ENCODE results near the gene TMEM154. TPM values are rescaled to one million over a fixed set of nuclear protein-coding genes. Genes with fewer than 3 reads are reported as not detected.

The TMEM154 gene, protein sequence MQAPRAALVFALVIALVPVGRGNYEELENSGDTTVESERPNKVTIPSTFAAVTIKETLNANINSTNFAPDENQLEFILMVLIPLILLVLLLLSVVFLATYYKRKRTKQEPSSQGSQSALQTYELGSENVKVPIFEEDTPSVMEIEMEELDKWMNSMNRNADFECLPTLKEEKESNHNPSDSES
- total RNA-seq: 0.72 and 11.0 TPM in 2 replicates

DNA sequence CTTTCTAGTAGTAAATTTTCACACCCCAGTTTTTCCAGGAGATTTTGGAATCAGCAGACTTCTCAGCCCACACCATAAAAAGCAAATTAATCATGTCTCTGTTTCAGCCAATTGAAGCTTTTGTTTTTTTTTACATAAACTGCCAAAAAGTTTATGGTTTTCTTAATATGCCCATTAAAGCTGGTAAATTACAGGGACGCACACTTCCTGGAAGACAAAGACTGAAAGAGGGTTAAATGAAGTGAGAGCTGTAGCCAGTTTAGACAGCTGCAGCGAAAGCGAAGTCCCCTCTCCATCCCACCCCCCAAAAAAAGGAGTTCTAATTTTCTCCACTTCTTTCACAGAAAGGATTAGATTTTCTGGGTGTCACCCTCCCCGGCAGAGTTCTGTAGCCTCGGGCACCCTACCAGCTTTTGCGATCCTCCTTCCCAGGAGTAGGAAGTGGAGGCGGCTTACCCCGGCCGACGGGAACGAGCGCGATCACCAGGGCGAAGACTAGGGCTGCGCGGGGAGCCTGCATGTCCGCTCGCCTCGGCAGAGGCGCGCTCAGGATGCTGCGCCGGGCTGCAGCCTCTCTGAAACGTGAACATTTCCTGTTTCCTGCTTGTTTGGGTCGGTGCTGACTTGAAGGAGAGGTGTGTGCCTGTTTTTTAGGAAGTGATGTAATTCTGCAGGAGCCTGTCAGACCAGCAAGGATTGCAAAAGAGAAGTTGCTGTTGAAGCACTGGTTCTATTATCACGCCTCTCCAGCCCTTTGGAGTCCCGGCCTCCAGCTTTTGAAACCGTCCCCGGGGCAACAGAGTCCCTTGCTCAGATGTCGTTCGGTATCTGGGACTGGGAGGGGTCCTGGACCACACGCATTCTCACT lies at the start of gene TMEM154:
TMEM154 (minus strand) TSS at position 584 of the 868 bp plus-strand sequence; CDS start at position 520, 64 bp downstream.

Other genes with a start within 250 kb of the TMEM154 start
- 15.4 and 27.5 TPM in 2 replicates for gene FBXW7, start 143.9 kb downstream of the TMEM154 start, total RNA-seq
- 0.24 TPM in 1 of 2 replicates, not detected in the other for gene TIGD4, start 99.7 kb upstream of the TMEM154 start, total RNA-seq
- 25.9 and 32.8 TPM in 2 replicates for gene ARFIP1, start 100.0 kb upstream of the TMEM154 start, total RNA-seq